OCI-LY7 (cell line): Measurements from ENCODE around the gene RAET1E. TPM values are rescaled to one million over a fixed set of nuclear protein-coding genes. Genes with fewer than 3 reads are reported as not detected.

Source experiments
- BruUV-seq: library from RNA; stranded (reverse); fragments of 400-500 nt; replicated peaks from 2 replicates; lab custom pipeline; 2021; lab: Mats Ljungman, UMichigan
- CTCF ChIA-PET: fragments of 300-600 bp; sonication (Branson Sonifier 250); formaldehyde crosslinking; loops from one replicate; lab custom pipeline; 2022; ENCODE audit warnings: antibody characterized with exemption; ENCODE audit not compliant: unreplicated experiment; lab: Charles Lee
- POLR2A ChIA-PET: fragments of 300-600 bp; sonication (Branson Sonifier 250); formaldehyde crosslinking; loops from one replicate; lab custom pipeline; 2022; ENCODE audit warnings: antibody characterized with exemption; lab: Charles Lee
- DNase-seq: peaks from one replicate; pipeline ENCODE4 v3.0.0-alpha.2; 2015; ENCODE audit warnings: low spot score
- H2AFZ ChIP-seq: fragments of 200-600 bp; sonication (generic), shearing (Covaris generic); 2 replicates; pipeline ENCODE4 v1.6.1; 2014; ENCODE audit warnings: mild to moderate bottlenecking, antibody characterized with exemption, low read length, moderate library complexity
- H3K27ac ChIP-seq: fragments of 200-600 bp; sonication (generic); 2 replicates; pipeline ENCODE4 v1.5.1; 2014; ENCODE audit warnings: mixed run types, low read depth, mild to moderate bottlenecking, moderate library complexity, low read length, inconsistent platforms; ENCODE audit not compliant: poor library complexity, severe bottlenecking
- H3K36me3 ChIP-seq: fragments of 200-600 bp; sonication (generic); 2 replicates; pipeline ENCODE4 v1.6.1; 2014; ENCODE audit warnings: mild to moderate bottlenecking, antibody characterized with exemption, low read length, moderate library complexity, mixed read lengths; ENCODE audit not compliant: insufficient read depth
- H3K4me1 ChIP-seq: fragments of 200-600 bp; sonication (generic); 2 replicates; pipeline ENCODE4 v1.5.1; 2014; ENCODE audit warnings: mild to moderate bottlenecking, low read length; ENCODE audit not compliant: insufficient read depth, poor library complexity, severe bottlenecking
- H3K4me2 ChIP-seq: fragments of 200-600 bp; sonication (generic); 2 replicates; pipeline ENCODE4 v1.6.1; 2014; ENCODE audit warnings: mild to moderate bottlenecking, low read length
- H3K4me3 ChIP-seq: fragments of 200-600 bp; sonication (generic); 2 replicates; pipeline ENCODE4 v1.5.1; 2014; ENCODE audit warnings: mild to moderate bottlenecking, low read depth, low read length; ENCODE audit not compliant: poor library complexity, severe bottlenecking
- H3K79me2 ChIP-seq: fragments of 200-600 bp; sonication (generic); 2 replicates; pipeline ENCODE4 v1.6.1; 2016; ENCODE audit warnings: low read depth, mild to moderate bottlenecking, low read length, moderate library complexity, mixed read lengths; ENCODE audit not compliant: insufficient read depth
- H3K9me2 ChIP-seq: fragments of 200-600 bp; sonication (generic); 2 replicates; pipeline ENCODE4 v1.6.1; 2016; ENCODE audit warnings: mild to moderate bottlenecking, low read length, mixed read lengths; ENCODE audit not compliant: insufficient read depth
- H3K9me3 ChIP-seq: fragments of 200-600 bp; sonication (generic); 2 replicates; pipeline ENCODE4 v1.6.1; 2014; ENCODE audit warnings: mild to moderate bottlenecking, mixed run types, low read length, mixed read lengths
- H4K20me1 ChIP-seq: fragments of 200-600 bp; sonication (generic); 2 replicates; pipeline ENCODE4 v1.6.1; 2014; ENCODE audit warnings: mild to moderate bottlenecking, antibody characterized with exemption, low read length, moderate library complexity, mixed read lengths; ENCODE audit not compliant: insufficient read depth
- EZH2phosphoT487 ChIP-seq: fragments of 200-600 bp; sonication (generic); IDR thresholded peaks from 2 replicates; pipeline ENCODE4 v1.6.1; 2018; ENCODE audit warnings: low read depth, borderline replicate concordance, mild to moderate bottlenecking, mixed run types, antibody characterized with exemption, low read length, moderate library complexity, mixed read lengths
- intact Hi-C: fragments of 100-400 bp; cut with micrococcal nuclease; formaldehyde crosslinking; loops from one replicate; pipeline ENCODE4 v1.10.0; 2022; ENCODE audit not compliant: unreplicated experiment
- total RNA-seq, 2 experiments: library from RNA; depleted of rRNA in 1 of 2; stranded (reverse); fragments of >200 nt in 1 of 2; shearing (Covaris generic) in 1 of 2; gene quantifications; 2 replicates each; pipeline ENCODE4 v1.2.3, GENCODE V29; 2014 to 2022
- TF ChIP-seq, protein P1 (sequence below): fragments of 200-600 bp; sonication (generic); conservative IDR thresholded peaks from 2 replicates; pipeline ENCODE4 v1.5.1; 2014; ENCODE audit warnings: mild to moderate bottlenecking, antibody characterized with exemption, low read length, moderate library complexity, mixed read lengths

The RAET1E gene
- total RNA-seq, 2 experiments from 2014 or later, result not detected

GRCh38 chr6:149942461-149942829, 44.5 kb upstream of the RAET1E start:
- CTCF ChIA-PET, result no interaction called here
- H3K4me1 ChIP-seq, result peaks cover 5% of the 10 kb centered on the region
- H3K4me2 ChIP-seq, result peak overlapping the region; percentile 88
- no peak for DNase-seq
- H3K9me3 ChIP-seq, result no peaks in the 10 kb centered on the region
- BruUV-seq, result no TSS peak
- no peaks in the 10 kb centered on the region for H3K36me3 ChIP-seq
- no peak for TF ChIP-seq EZH2phosphoT487
- TF ChIP-seq, protein P1, sequence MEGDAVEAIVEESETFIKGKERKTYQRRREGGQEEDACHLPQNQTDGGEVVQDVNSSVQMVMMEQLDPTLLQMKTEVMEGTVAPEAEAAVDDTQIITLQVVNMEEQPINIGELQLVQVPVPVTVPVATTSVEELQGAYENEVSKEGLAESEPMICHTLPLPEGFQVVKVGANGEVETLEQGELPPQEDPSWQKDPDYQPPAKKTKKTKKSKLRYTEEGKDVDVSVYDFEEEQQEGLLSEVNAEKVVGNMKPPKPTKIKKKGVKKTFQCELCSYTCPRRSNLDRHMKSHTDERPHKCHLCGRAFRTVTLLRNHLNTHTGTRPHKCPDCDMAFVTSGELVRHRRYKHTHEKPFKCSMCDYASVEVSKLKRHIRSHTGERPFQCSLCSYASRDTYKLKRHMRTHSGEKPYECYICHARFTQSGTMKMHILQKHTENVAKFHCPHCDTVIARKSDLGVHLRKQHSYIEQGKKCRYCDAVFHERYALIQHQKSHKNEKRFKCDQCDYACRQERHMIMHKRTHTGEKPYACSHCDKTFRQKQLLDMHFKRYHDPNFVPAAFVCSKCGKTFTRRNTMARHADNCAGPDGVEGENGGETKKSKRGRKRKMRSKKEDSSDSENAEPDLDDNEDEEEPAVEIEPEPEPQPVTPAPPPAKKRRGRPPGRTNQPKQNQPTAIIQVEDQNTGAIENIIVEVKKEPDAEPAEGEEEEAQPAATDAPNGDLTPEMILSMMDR, result peak; percentile 36; the same call in 1 of the 2 replicates
- POLR2A ChIA-PET, result no interaction called here
- H3K4me3 ChIP-seq, result peak overlapping the region; percentile 73
- H3K79me2 ChIP-seq, result no peaks in the 10 kb centered on the region
- H3K27ac ChIP-seq, result no peak overlapping the region
- H3K9me2 ChIP-seq, result no peaks in the 10 kb centered on the region
- intact Hi-C loops, result loop anchor here (5.0 kb wide), 1 partner anchor 395 kb away; no protein-coding TSS in a partner anchor
- no peaks in the 10 kb centered on the region for H4K20me1 ChIP-seq
- H2AFZ ChIP-seq, result peak overlapping the region; percentile 91

GRCh38 chr6:149941583-149942460, 43.9 kb upstream of the RAET1E start, which contains the start of gene ULBP2:
Gene ULBP2 (plus strand): TSS chr6:149942014. CDS start chr6:149942073, 59 bp downstream.
- BruUV-seq, result no TSS peak
- intact Hi-C loops, result loop anchor here (5.0 kb wide), 1 partner anchor 395 kb away; no protein-coding TSS in a partner anchor
- Histone ChIP-seq H3K4me2 (peak within 1 kb of the TSS; percentile 88), H3K79me2 (no peaks in the 10 kb centered on the region), H3K9me2 (no peaks in the 10 kb centered on the region), H3K9me3 (no peaks in the 10 kb centered on the region), H2AFZ (peak within 1 kb of the TSS; percentile 91), H3K36me3 (no peaks in the 10 kb centered on the region), H3K4me1 (peaks cover 5% of the 10 kb centered on the region), H4K20me1 (no peaks in the 10 kb centered on the region), H3K4me3 (peak within 1 kb of the TSS; percentile 73), H3K27ac (no peak within 1 kb of the TSS)
- DNase-seq, result peak; percentile 83
- TF ChIP-seq, protein P1, result no peak
- no peak for TF ChIP-seq EZH2phosphoT487
- ChIA-PET CTCF (no interaction called here), POLR2A (no interaction called here)

DNA sequence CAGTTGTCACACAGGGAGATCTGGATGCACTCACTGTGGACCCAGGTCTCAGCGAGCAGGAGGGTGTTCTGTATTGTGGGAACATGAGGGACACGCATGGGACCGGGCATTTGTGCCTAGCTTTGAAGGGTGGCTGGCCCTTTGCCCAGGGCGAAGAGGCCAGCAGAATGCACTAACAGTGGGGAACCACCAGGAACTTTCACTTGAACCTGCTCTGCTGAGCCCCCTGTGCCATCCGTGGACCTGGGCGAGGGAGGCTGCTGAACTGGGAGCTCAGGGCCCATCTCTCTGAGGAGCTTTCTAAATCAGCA, 42.7 kb upstream of the RAET1E start:
- Histone ChIP-seq H3K79me2 (no peaks in the 10 kb centered on the region), H3K27ac (no peak overlapping the region), H3K36me3 (no peaks in the 10 kb centered on the region), H3K9me3 (no peaks in the 10 kb centered on the region), H4K20me1 (no peaks in the 10 kb centered on the region), H3K9me2 (no peaks in the 10 kb centered on the region), H2AFZ (no peak overlapping the region), H3K4me1 (peaks cover 5% of the 10 kb centered on the region), H3K4me2 (no peak overlapping the region), H3K4me3 (no peak overlapping the region)
- no peak for TF ChIP-seq EZH2phosphoT487
- TF ChIP-seq, protein P1, result no peak
- ChIA-PET CTCF (no interaction called here), POLR2A (no interaction called here)
- no TSS peak for BruUV-seq
- no peak for DNase-seq
- intact Hi-C loops, result loop anchor here (5.0 kb wide), 1 partner anchor 397 kb away; no protein-coding TSS in a partner anchor
